ENCODE results near the gene RNF157. TPM values are rescaled to one million over a fixed set of nuclear protein-coding genes. Genes with fewer than 3 reads are reported as not detected.

Gene RNF157
- total RNA-seq, 1 donor from 2014 or later = 3.1 TPM

GRCh38 chr17:76092526-76093413 is 147.5 kb downstream of the RNF157 start:
- TF ChIP-seq CTCF (IDR thresholded peaks at IDR 0.05) = no peak
- Mint-ChIP-seq H3K9me3 (no peaks in the 10 kb centered on the region), H3K4me1 (no peaks in the 10 kb centered on the region), H3K27ac (no peak overlapping the region), H3K36me3 (ENCODE audit: low read depth) (peaks cover 81% of the 10 kb centered on the region), H3K4me3 (no peak overlapping the region), H3K27me3 (no peaks in the 10 kb centered on the region)
- no peak for DNase-seq
- ChIA-PET POLR2A (interaction anchor here (0.7 kb wide), 1 partner anchor 187 kb away, joined by 3 read pairs; no protein-coding TSS in a partner anchor), CTCF (no interaction called here)
- ATAC-seq (ENCODE audit: low read depth) = no peak
- intact Hi-C loops (cut with micrococcal nuclease) = no loop called here

Other genes starting within 250 kb of the RNF157 start
- gene CDK3, start 239.6 kb downstream of the RNF157 start, total RNA-seq = 11.4 and 14.1 TPM in 2 replicates
- not detected in 2 replicates for gene EVPL, start 213.2 kb downstream of the RNF157 start, total RNA-seq
- gene SRP68, start 168.0 kb downstream of the RNF157 start, total RNA-seq = 73.7 and 76.1 TPM in 2 replicates
- 0.18 and 0.32 TPM in 2 replicates for gene GALR2, start 165.7 kb downstream of the RNF157 start, total RNA-seq
- 0.34 and 0.67 TPM in 2 replicates for gene ZACN, start 161.3 kb downstream of the RNF157 start, total RNA-seq
- gene EXOC7, start 136.7 kb downstream of the RNF157 start, total RNA-seq = 133 and 146 TPM in 2 replicates
- 0.39 and 0.44 TPM in 2 replicates for gene FOXJ1, start 99.2 kb downstream of the RNF157 start, total RNA-seq
- gene UBALD2, start 24.9 kb upstream of the RNF157 start, total RNA-seq = 144 and 152 TPM in 2 replicates
- gene QRICH2, start 67.8 kb upstream of the RNF157 start, total RNA-seq = 2.0 and 2.2 TPM in 2 replicates
- gene PRPSAP1, start 113.4 kb upstream of the RNF157 start, total RNA-seq = 26.7 and 27.1 TPM in 2 replicates
- 1.1 and 1.3 TPM in 2 replicates for gene SPHK1, start 144.1 kb upstream of the RNF157 start, total RNA-seq
- gene UBE2O, start 212.7 kb upstream of the RNF157 start, total RNA-seq = 39.0 and 40.3 TPM in 2 replicates
- 0.55 TPM in 1 of 2 replicates, not detected in the other for gene AANAT, start 227.1 kb upstream of the RNF157 start, total RNA-seq

All from activated B cell treated with CpG ODN at 0.5 μM for 24 hours (primary cell).